ENCODE data around the gene VAPB.
"Not testable (repeated sequence)": the region's sequence is repeated elsewhere in the genome, so short reads cannot be mapped to it uniquely, and the experiment has no call there.

VAPB gene

DNA sequence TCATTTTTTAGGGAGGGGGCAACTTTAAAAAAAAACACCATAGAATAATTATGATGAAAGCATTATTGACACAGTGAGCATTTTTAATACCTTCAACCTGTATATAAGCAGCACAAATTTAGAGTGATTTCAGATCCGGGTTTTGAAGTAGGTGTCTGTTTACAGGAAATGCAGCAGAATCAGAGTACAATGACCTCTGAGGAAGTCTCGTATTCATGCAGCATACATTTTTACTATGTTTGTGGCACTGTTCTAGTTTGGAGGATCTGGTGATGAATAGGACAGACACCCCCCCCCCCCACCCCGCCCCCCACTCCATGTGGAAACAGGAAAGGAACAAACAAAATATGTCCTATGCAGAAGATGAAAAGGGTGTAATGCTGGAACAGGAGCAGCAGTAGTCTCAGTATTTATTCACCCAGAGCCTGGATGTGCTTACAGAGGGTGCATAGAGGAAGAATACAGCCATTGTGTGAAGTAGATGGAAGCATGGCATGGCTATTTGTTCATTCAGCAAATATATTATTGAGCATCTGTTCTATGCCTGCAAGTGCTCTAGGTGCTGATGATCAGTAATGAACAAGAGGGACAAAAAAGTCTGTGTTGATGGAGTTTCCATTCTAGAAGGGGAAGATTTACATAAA is 19.7 kb downstream of the VAPB start:
- no peak for DNase-seq

DNA sequence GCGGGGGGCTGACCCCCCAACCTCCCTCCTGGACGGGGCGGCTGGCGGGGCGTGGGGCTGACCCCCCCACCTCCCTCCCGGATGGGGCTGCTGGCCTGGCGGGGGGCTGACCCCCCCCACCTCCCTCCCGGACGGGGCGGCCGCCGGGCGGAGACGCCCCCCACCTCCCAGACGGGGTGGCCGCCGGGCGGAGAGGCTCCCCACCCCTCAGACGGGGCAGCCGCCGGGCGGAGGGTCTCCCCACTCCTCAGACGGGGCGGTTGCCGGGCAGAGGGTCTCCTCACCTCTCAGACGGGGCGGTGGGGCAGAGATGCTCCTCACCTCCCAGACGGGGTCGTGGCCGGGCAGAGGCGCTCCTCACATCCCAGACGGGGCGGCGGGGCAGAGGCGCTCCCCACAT is 25.2 kb downstream of the VAPB start:
- DNase-seq = not testable (repeated sequence)

DNA sequence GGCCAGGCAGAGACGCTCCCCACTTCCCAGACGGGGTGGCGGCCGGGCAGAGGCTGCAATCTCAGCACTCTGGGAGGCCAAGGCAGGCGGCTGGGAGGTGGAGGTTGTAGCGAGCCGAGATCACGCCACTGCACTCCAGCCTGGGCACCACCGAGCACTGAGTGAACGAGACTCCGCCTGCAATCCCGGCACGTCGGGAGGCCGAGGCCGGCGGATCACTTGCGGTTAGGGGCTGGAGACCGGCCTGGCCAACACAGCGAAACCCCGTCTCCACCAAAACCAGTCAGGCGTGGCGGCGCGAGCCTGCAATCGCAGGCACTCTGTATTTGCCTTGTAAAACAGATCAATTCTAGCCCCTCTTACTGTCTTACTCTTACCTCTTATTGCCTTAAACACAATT is 25.8 kb downstream of the VAPB start:
- not testable (repeated sequence) for DNase-seq

DNA sequence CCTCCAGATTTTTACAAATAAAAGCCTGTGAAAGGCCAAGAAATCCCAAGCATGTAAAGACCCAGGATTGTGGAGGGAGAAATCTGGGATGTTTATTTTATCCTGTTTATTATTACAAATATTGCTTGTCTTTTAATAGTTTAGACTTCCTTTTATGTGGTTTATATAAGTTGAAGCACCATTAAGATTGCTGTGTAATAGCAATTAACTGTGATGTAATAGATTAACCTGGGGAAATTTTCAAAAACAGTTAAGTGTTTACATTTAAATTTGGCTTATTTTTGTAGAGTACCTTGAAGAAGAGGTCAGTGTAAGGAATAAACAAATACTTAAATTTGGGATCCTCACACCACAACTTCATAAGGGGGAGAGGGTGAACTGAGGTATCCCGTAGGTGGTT is 27.0 kb downstream of the VAPB start:
- DNase-seq = no peak

DNA sequence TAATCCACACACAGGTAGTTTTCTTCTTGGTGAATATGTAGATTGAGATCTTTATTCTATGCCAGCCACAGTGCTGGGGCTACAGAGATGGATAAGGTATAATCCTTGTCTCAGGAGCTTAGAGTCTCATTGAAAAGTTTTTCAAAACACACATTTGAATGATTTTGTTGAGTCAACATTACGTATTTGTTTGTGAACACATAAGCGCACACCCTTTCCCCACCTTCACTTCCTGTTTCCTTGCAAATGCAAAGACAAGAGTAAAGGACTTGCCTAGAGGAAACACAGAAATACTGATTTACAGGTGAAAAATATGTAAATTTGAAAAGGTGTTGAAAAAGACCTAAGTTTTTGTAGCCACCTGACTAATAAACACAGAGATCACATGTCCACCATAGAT is 27.8 kb downstream of the VAPB start:
- DNase-seq = no peak

DNA sequence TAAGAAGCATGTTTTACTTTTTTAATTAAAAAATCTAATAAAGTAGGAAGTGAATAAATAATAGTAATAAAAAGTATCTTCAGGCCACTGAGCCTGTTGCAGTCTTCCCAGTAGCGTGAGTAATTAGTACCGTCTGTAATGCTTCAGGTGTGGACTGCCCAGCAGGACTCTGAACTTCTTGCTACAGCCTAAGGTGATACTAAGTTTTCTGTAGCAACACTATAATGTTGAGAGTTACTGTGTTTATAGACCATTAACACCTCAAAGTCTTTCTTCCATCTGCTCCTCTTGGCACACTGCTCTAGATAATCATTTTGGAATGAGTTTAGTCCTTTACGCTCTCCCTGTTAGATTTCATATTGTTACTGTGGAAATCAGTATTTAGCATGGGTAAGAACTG is 28.4 kb downstream of the VAPB start:
- no peak for DNase-seq

DNA sequence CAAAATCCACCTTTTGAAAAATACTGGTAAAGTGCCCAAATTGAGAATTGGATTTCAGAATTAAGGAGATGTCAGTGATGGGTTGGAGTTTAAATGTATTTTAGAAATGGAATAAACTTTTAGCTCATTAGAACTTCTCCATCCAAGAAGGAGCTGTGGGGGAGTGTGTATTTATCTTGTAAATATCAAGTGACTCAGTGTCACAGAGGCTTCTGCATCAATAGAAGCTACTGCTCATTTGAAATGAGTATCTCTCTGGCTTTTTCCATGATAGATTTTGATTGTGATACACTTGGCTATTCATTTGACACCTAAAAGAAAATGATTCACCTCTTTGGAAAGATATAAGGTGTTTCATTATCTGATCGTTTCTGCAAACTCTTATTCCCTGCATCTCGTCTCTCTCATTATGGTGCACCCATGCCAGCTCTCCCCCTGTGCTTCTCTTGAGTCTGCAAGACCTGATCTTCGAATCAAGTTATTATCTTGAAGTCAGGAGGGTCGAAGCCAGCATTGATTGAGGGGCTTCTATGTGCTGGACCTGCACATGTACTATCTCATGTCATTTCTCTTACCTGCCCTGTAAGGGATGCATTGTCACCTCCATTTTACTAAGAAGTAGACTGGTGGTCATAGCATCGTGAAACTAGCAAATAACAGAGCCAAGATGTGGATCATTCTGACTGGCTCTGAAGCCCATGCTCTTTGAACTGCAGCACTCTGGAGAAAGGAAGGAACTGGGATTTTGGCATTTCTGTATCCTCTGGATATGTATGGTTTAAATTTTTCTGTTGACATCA is 30.1 kb downstream of the VAPB start:
- DNase-seq = no peak

DNA sequence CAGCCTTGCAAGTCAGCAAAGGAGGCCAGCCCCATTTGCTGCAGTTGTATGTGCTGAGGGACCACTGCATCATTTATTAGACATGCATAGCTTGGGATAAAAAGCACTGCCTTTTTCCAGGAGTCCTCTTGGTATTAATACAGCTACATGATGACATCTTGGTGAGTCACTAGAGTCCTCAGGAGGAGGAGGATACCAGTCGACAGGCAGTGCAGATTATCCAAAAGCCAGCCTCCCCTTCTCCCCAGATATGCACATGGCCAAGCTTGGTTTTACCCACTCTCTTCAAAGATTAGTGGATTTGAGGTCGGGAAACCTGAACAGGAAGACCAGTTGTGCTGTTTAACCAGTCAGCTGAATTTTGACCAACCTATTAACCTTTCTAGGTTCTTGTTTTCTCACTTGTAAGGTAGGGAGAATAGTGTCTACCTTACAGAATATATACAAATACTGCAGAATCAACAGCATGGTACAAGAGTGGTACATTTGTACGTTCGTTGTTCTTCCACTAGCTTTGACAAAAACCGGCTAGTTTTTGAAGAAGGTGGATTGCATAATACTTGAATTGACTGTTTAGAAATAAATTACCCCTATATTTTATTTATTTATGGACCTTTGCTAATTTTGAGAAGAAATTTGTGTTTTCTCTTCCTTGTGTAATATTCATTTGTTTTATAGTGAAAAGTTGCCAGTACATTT is 31.9 kb downstream of the VAPB start:
- DNase-seq = no peak

DNA sequence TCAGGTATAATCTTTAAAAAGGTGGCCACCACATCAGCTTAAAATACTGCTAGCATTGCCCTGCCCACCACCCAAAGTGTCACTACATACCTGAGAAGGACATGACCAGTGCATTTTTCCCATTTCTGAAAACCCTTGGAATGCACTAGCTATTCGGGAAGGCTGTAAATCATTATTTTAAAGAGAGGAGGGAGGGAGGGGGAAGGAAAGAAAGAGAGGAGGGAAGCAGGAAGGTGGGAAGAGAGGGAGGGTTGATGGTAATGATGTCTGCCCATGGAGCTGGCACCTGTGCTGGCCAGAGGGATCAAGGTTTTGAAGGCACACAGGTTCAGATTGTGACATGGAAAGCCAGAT is 32.4 kb downstream of the VAPB start:
- DNase-seq = no peak

DNA sequence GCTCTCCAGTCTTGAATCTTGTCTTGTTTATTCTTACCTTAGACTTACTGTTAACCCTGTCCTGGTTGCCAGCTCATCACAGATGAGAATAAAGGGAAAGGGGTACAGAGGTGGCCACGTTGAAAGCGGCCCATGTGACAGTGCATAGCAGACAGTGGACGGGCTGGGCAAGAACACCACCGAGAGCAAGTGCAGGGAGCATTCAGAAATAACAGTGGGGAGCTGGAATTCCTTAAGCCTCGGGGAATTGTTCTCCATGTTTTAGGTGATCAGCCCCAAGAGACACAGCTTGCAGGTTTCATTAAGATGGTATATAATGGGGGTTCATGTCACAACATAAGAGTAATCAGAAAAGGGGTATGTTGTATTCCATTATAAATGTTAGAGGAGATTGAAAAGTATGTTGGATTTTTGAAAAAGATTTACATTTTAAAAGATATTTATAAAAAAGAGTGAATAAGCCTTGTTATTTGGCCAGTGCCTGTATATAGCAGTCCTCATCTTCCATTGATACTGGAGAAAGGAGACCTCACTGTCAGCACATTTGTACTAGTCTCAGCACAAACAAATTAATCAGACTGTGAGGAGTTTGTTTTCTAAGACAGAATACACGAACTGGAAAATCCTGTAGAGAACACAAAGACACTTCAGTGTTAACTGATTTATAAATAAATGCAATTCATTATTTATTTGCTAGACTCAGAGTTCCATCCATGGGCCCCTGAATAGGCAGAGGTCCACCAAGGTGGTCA is 35.4 kb downstream of the VAPB start:
- no peak for DNase-seq

DNA sequence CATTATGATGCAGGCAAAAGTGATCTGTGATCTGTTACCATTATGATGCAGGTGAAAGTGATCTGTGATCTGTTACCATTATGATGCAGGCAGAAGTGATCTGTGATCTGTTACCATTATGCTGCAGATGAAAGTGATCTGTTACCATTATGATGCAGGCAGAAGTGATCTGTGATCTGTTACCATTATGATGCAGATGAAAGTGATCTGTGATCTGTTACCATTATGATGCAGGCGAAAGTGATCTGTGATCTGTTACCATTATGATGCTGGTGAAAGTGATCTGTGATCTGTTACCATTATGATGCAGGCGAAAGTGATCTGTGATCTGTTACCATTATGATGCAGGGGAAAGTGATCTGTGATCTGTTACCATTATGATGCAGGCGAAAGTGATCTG is 38.5 kb downstream of the VAPB start:
- not testable (repeated sequence) for DNase-seq

DNA sequence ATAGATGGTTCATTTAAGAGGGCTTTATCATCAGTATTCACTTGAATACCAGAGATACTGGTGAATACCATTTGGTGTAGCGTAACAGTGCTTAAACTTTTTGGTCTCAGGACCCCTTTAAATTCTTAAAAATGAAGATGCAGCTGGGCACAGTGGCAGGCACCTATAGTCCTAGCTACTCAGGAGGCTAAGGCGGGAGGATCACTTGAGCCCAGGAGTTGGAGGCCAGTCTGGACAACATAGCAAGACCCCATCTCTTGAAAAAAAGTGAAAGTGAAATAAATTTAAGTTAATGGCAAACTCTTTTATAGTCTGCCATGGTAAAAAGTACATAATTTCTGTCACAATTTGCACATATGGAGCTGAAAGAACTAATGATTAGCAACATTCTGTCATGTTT is 39.3 kb downstream of the VAPB start:
- DNase-seq = no peak

DNA sequence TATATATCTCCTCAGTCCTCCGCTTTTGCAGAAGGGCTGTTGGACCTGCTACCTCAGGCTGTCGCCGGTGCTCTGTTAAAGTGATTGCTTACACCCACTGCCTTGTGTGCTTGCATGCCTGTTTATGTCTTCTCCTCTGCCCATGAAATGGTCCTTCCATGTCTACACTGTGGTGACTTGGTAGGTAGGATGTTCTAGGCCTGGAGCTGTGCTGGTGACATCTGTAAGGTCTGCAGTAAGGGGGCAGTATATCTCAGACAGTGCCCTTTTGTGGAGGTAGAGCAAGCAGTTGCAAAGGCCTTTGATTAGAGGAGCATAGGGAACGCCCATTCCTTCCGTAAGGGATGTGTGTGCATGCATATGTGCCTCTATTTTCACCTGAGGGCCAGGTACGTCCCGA is 40.3 kb downstream of the VAPB start:
- no peak for DNase-seq

DNA sequence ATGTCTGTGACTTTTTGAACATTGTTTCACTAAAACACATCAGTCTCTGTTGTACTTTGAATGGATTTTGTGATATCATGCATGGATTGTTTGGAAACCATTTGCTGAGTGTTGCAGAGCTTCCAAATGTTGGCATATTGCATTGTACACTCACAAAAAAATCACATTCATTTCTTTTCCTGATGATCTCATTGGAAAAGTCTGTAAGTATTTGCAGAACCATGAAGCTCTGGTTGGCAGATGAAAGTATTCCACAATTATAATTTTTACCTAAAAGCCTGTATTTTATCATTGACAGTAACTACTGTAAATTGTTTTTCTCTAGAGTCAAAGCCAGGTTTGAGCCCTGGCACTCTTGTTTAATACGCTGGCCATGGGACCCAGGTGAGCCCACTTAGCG is 42.1 kb downstream of the VAPB start:
- DNase-seq = no peak

DNA sequence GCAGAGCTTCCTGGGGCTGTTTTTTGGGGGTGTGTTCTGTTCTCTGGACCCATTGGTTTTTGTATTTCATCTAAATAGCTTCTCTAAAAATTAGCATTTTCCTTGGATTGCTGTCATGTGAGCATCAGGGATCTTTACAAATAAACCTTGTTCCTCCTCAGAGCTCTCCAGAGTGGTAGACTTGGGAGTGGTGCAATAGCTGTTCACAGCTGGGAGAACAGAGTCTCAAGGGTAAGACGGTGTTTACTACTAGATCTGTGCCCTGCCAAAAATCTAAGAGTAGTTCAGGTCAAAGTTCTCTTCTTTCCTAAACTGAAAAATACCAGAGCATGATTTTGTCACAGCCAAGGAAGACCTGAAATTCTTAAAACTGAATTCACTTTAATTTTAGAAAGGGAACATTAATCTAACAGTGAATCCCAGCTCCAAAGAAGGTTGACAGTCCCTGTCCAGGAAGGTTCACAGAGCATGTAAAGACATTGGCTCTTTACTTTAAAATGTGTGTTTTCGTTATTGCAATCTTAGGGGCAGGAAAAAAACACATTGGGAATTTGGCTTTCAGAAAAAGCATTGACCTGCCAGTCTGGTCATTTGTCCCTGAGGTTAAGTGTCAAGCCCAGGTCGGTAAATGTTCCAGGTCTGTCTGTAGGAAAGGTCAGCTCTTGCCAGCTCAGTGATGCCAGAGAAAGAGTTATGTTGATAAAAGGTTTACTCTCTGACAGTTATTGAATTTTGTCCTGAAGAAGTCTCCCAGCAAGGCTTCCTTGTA is 43.3 kb downstream of the VAPB start:
- DNase-seq = no peak

DNA sequence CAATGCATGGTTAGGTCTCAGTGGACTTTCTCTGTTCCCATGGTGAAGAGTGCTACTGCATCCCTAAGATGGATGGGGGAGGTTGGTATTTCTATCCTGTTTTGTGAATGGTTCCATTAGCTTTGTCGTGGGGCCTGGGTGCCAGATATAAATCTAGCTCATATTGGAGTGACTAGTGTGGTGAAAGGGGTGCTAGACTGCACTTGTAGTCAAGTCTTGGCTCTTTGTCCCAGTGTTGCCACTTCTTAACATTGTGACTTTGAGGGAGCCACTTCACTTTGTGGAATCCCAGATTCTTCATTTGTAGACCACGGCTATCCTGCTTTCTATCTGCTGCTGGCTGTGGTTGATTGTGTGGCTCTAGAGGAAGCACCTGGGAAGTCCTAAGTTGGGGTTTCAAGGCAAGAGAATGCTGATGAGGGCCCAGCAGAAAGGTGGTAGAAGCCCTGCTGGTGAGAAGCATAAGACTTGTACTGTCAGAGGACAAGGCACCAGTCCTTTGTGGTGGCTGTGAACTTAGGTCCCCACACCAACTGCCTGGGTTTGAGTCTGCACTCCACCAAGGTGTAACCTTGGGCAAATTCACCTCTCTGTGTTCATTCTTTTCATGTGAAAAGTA is 44.1 kb downstream of the VAPB start:
- no peak for DNase-seq

DNA sequence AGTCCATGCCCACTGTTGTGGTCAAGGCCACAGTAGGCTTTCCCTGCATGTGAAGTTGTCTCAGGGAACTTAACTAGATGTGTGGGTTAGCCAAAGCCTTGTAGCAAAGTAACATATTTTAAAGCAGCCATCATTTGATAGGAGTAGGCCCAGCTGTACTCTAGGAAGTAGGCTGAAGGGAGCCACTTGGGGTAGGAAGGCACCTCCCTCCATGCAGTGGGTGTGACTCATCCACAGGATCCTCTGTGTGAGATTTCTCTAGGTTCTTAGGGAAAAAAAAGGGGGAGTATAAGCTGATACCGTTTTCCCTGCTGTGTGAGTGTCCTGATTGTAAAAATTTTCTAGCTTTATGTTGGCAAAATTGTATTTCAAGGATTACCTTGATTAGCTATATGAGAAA is 44.7 kb downstream of the VAPB start:
- no peak for DNase-seq

DNA sequence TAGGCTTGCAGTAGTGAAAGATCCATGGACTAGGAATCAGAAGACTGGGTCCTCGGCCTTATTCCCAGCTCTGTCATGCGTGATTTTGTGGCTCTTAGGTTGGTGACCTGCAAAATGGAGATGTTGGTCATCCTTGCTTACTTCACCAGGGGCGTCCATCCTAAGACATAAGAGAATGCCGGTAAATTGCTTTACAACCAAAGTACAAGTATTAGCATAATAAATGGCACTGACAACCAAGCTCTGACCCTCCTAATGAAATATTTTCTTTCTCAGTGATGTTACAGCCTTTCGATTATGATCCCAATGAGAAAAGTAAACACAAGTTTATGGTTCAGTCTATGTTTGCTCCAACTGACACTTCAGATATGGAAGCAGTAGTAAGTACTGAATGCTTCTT is 45.3 kb downstream of the VAPB start:
- no peak for DNase-seq

DNA sequence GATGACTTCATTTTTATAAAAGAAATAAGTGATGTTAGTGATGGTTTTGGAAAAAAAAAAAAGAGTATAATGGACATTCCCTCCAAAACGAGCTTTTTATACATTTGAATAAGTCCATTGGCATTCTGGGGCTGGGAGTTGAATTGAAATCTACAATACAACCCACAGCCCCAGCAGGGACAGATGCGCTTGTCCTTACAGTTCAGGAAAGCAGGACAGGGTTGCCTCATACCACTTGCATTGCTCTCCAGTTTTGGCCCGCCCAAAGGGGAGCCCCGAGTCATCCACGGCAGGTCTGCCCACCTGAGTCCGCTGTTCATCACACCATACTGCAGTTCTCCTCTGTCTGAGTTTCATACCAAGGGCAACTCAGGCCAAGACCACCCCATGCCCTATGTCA is 46.2 kb downstream of the VAPB start:
- no peak for DNase-seq

DNA sequence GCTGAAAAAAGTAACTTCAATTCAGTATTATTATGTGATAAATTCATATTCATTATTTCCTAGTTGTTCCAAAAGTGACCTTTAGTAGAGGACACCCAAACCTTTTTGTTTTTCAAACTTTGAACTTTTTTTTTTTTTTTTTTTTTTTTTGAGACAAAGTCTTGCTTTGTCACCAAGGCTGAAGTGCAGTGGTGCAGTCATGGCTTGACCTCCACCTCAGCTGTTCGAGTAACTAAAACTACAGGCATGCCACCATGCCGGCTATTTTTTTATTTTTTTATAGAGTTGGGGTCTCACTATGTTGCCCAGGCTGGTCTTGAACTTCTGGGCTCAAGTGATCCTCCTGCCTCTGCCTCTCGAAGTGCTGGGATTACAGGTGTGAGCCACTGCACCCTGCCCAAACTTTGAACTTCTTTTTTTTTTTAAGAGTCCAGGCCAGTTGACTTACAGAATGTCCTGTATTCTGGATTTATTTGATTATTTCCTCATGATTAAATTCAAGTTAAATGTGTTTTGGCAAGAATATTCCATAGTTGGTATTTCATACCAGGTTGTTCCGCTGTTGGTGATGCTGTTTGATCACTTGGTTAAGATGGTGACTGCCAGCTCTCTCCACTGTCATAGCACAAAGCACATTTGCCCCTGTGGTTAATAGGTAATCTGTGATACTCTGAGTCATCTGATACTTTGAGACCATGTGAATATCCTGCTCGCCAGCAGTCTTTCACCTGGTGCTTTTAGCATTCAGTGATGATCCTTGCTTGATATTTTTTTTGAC is 48.0 kb downstream of the VAPB start:
- DNase-seq = no peak
